Astrocyte of the spinal cord (primary cell): ENCODE measurements around the gene HINFP.
"Not testable (repeated sequence)": the region's sequence is repeated elsewhere in the genome, so short reads cannot be mapped to it uniquely, and the experiment has no call there.

ENCODE experiments used
- DNase-seq: peaks from one replicate; pipeline ENCODE4 v3.0.0; 2011; ENCODE audit warnings: low read depth, low spot score
- H3K4me3 ChIP-seq: 2 replicates; pipeline ENCODE4 v1.5.1; 2011; ENCODE audit warnings: low read depth, mild to moderate bottlenecking, low read length, moderate library complexity
- in situ Hi-C: cut with HindIII; loops from 2 replicates; pipeline ENCODE4 v1.10.0; 2017; ENCODE audit warnings: low sequenced_read_pairs
- TF ChIP-seq, protein P1 (sequence below): IDR thresholded peaks from 2 replicates; pipeline ENCODE4 v1.5.1; 2012; ENCODE audit warnings: low read depth, mild to moderate bottlenecking, low read length, inconsistent platforms

Gene HINFP

DNA sequence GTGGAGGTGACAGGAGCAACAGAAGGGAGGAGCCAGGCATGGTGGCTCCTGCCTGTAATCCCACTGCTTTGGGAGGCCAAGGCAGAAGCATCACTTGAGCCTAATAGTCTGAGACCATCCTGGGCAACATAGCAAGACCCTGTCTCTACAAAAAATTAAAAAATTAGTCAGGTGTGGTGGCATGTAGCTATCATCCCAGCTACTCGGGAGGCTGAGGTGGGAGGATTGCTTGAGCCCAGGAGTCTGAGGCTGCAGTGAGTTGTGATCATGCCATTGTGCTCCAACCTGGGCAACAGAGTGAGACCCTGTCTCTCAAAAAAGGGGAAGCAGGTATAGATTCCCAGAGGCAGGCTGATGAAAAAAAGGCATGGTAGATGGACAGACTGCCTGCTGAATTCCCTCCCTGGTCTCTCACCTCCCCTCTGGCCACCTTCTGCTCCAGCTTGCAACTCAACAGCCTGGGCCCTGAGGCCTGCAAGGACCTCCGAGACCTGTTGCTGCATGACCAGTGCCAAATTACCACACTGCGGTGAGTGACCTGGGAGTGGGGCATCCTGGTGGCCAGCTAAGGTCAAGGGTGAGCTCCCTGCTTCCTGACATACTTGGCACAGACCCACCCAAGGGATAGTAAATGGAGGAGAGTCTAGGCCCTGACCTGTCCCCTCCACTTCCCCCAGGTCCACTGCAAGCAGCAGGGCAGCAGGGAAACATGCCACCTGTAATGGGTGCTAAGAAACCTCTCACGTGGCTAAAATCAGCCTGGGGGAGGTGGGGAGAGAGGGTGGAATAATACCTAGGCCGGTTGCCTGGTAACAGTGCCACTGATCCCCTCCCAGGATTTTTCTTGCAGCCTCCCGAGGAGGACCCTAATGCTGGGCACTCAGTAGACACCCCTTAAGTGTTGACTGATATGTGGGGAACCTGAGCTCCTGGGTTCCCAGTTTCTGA is 59.6 kb downstream of the HINFP start:
- H3K4me3 ChIP-seq, result no peak overlapping the region
- in situ Hi-C loops, result no loop called here
- TF ChIP-seq, protein P1, sequence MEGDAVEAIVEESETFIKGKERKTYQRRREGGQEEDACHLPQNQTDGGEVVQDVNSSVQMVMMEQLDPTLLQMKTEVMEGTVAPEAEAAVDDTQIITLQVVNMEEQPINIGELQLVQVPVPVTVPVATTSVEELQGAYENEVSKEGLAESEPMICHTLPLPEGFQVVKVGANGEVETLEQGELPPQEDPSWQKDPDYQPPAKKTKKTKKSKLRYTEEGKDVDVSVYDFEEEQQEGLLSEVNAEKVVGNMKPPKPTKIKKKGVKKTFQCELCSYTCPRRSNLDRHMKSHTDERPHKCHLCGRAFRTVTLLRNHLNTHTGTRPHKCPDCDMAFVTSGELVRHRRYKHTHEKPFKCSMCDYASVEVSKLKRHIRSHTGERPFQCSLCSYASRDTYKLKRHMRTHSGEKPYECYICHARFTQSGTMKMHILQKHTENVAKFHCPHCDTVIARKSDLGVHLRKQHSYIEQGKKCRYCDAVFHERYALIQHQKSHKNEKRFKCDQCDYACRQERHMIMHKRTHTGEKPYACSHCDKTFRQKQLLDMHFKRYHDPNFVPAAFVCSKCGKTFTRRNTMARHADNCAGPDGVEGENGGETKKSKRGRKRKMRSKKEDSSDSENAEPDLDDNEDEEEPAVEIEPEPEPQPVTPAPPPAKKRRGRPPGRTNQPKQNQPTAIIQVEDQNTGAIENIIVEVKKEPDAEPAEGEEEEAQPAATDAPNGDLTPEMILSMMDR, result no peak
- no peak for DNase-seq

DNA sequence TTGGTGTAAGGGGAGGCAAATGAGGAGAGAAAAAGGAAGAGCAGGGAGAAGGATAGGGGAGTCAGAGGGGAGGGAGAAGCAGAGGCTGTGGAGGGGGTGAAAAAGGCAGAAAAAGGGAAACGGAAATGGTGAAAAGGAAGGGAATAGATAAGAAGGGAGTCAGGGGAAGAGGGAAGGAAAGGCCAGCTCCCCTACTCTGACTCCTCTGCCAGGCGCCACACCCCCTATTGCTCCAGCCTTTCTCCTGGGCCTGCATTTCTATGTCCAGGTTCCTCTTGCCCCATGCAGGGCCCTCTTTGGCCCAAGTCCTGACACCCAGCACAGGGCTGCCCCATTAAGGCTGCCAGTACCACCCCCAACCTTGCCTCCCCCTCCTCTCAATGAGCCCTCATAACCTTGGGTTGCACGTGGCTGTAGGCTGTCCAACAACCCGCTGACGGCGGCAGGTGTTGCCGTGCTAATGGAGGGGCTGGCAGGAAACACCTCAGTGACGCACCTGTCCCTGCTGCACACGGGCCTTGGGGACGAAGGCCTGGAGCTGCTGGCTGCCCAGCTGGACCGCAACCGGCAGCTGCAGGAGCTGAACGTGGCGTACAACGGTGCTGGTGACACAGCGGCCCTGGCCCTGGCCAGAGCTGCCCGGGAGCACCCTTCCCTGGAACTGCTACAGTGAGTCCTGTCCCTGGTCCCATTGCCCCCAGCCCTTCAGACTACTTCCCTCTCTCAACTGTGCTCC is 60.5 kb downstream of the HINFP start:
- TF ChIP-seq, protein P1, result no peak

DNA sequence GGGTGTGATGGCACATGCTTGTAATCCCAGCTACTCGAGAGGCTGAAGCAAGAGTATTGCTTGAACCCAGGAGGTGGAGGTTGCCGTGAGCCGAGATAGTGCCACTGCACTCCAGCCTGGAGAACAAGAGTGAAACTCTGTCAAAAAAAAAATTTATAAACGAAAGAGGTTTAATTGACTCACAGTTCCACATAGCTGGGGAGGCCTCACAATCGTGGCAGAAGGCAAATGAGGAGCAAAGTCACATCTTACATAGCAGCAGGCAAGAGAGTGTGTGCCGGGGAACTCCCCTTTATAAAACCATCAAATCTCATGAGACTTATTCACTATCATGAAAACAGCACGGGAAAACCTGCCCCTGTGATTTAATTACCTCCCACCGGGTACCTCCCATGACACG is 63.0 kb downstream of the HINFP start:
- DNase-seq, H3K4me3 ChIP-seq, in situ Hi-C loops: not testable (repeated sequence)

More for the DNA sequence above, 60.5 kb downstream of the HINFP start:
- no peak for DNase-seq
- in situ Hi-C loops, result no loop called here
- H3K4me3 ChIP-seq, result no peak overlapping the region
